GM12874 (cell line): ENCODE data around the gene GALNT12.

Experiments used
- CTCF ChIP-seq: IDR thresholded peaks from 2 replicates; pipeline ENCODE4 v1.5.1; 2011; ENCODE audit warnings: low read depth, mild to moderate bottlenecking, control low read depth, low read length, moderate library complexity; ENCODE audit not compliant: insufficient read depth

Gene GALNT12

DNA sequence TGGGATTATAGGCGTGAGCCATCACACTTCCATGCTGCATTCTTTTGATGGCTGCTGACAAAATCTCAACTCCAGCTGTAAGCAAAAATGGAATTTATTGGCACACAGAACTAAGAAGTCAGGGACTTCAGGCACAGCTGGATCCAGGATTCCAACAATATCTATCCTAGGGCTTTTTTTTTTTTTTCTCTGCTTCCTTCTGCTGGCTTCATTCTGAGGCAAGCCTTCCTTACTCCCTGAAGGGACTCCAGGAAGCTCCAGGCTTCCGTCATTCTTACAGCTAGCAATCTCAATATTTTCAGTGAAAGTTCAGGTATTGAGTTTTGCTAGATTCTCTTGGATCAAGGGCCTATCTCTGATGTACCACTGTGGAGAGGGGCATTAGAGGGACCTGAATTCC, 66.1 kb downstream of the GALNT12 start:
- TF ChIP-seq CTCF = no peak

GRCh38 chr9:98873951-98874371, 66.5 kb downstream of the GALNT12 start:
- no peak for TF ChIP-seq CTCF

GRCh38 chr9:98874721-98875255, 67.3 kb downstream of the GALNT12 start:
- no peak for TF ChIP-seq CTCF

GRCh38 chr9:98875536-98875935, 68.1 kb downstream of the GALNT12 start:
- TF ChIP-seq CTCF = no peak

GRCh38 chr9:98877311-98877710, 69.8 kb downstream of the GALNT12 start:
- TF ChIP-seq CTCF = no peak

DNA sequence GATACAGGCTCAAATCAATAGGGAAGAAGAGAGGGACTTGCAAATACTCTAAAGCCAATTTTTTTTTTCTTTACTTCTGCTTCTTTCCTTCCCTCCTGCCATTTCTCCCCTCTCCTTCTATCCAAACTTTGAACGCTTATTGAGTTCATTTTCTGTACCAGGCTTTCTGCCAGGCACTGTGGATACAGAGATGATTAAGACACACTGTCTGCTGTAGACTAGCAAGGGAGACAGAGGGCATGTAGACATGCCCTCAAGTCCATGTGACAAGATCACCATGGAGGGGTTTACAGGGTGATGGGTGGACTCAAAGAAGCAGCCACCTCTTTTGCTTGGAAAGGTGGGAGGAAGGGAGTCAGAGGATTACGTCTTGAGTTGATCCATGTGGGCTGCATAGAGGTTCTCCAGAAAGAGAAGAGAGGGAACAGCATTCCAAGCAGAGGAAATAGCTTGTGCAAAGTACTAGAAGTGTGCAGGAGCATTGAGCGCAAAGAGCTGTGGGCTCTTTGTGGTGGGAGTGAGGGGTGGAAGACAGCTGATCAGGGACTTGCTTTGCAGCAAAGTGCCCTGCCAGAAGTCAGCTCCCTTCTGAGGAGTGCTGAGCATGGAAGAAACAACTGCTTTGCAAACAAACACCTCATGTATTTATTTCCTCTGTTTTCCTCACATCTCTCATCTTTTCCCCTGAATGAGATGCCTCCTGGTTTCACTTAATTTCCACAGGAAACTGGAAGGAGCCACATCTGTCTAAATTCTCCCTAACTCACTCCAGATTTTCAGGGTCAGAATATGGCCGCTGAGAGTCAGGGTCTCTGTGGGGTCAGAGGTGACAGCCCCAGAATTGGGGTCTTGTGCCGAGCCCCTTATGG, 71.9 kb downstream of the GALNT12 start:
- no peak for TF ChIP-seq CTCF

- no peak for TF ChIP-seq CTCF
Observed at GRCh38 chr9:98879963-98880310, 72.5 kb downstream of the GALNT12 start.
